Measurements from ENCODE around the gene AFDN.

Gene AFDN

DNA sequence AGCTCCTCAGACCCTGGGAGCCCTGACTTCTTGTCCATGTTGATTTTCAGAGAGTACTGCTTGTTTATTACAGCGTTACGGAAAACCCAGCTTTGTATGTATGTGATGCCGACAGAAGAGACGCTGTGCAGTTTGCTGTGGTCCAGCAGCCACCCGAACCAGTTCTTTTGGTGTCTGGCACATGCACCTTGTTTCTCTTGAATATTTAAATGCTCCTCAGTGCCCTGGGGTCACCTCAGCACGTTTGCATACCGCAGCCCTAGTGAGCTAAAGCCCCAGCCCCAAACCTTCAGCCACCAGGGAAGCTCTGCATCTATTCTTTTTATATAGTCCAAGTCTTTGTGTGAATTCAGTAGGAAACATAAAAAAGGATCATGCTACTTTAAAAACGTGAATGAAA, 39.9 kb downstream of the AFDN start:
- DNase-seq (ENCODE audit: low read depth, low spot score) = no peak

- no peak for DNase-seq (ENCODE audit: low read depth, low spot score)
Observed at GRCh38 chr6:167870321-167870720, 43.6 kb downstream of the AFDN start.

- peak; percentile 24 for DNase-seq (ENCODE audit: low read depth, low spot score)
Observed at GRCh38 chr6:167872538-167873210, 46.0 kb downstream of the AFDN start.

DNA sequence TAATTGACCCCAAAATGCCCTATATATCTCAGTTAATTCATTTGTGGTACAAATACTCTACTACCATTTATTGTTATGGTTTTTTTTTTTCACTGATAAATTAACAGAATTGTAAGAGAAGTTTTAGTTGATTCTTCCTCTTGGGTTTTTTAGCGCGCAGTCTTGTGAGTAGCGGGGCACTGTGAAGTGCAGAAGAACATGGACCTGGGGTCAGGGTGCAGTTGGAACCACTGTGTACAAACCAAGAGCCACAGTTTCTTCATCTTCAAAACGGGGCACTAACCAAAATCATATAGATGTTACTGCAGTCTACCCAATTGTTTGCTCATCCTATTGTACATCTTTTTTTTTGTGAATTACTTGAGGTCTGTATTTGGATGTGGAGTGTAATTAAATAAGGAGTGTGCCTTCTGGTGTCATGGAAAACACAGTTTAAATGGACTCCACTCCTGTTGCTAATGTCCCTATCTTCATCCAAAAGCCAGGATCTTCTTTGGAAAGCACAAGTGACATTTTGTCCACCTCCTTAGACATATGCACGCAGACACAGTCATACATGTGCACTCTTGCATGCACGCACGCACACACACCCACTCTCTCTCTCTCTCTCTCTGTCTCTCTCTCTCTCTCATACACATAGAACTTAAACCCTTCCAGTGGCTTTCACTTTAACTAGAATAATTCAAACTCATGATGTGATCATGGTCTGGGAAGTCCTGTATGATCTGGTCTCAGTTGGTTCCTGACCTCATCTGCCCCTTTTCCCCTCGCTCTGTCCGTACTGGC, 51.5 kb downstream of the AFDN start:
- no peak for DNase-seq (ENCODE audit: low read depth, low spot score)

GRCh38 chr6:167879612-167880011, 52.9 kb downstream of the AFDN start:
- no peak for DNase-seq (ENCODE audit: low read depth, low spot score)

DNA sequence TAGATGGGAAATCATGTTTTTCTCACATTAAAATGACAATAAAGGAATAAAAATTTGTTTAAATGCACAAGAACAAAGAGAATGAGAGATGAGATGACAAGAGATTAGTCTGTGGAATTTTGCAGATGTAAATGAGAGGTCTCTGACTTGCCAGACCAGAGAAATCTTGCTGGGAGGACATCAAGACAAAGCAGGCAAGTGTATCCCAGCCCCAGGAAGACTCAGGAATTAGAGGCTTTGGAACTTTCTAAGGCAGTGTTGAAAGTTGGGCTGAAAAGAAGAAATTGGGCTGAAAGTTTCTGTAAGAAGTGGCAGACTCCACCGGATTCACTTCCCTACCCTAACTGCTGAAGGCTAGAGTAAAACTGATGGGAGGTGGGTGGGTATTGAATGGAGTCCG, 54.6 kb downstream of the AFDN start:
- no peak for DNase-seq (ENCODE audit: low read depth, low spot score)

DNA sequence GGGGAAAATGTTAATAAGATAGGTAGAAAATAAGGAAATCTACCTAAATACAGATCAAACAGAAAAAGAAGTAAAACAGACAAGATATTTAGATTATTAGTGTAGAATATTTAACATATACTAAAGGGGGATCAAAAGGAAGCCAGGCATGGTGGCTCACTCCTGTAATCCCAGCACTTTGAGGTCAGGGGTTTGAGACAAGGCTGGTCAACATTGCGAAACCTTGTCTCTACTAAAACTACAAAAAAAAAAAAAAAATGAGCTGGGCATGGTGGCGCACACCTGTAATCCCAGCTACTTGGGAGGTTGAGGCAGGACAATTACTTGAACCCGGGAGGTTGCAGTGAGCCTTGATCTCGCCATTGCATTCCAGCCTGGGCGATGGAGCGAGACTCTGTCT, 55.5 kb downstream of the AFDN start:
- DNase-seq (ENCODE audit: low read depth, low spot score) = no peak

DNA sequence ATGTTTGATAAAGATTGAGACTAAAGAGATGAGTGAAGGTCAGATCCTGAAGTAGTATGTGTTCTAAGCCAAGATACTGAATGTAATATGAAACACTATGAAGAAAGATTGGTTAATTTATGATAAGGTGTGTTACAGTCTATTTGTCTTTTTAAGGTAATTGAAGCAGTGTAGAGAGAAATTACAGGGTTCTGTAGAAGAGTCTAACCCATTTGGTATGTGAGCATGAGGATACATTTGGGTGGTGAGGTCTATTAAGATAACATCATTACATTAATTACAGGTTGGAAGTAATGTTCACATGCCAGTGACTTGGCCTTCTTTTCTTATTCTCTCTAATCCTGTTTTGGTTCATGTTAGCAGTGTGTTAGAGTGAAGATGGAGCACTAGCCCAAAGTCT, 61.4 kb downstream of the AFDN start:
- DNase-seq (ENCODE audit: low read depth, low spot score) = no peak

DNA sequence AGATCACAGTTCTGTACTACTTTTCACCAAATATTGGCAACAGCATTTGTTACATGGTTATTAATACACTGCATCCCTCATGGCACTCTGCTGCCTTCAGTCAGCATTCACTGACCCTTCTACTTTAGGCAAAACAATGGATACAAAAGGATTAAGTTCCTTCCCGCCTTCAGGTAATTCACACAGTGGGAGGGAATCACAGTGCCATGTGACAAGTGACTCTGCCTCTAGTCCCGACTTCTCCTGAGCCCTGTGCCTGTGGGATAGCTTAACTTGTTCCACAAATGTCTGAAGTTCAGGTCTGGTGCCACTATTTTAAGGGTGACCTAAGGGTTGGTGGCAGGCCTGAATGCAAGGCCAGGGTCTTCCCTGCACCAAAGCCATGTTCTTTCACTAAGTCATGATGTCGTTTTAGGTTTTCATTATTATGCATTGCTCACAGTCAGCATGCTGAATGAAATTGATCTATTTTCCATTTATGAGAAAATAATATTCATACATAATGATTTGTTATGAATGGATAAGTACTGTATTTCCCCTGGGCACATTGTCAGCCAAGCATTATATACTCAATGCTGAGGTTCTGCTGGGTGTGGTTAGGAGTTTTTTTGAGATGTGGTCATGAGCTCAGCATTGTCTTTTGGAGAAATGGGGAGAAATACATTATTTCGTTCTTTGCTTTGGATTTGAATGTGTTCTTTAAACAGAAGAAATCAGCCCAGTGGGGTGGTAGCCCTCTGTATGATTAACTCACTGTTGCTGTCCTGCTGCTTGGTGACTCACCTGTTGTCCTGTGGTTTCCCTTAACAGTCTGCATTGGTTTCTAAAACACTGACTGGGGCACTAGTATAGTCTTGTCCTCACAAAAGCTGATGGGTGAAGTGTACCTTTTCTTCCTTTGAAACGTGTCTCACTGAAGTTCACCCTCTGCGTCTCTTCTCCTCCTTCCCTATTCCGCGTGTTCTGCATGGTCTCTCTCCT, 66.4 kb downstream of the AFDN start:
- DNase-seq (ENCODE audit: low read depth, low spot score) = peak; percentile 67

DNA sequence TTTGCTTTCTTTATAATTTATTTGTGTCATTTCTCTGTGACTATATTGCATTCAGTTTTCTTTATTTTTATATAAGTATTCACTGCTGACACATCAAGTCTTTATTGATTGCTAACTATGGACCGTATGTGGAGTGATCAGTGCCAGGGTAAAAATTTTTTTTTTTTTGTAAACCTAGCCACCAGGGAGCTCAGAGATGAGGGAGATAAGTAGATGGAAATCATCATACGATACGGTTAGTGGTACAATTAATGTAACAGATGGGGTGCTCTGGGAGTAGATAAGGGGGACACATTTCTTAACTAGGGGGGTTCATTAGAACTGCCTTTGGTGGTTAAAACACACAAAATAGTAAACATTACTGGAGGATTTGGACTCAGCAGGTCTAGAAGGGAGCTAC, 68.3 kb downstream of the AFDN start:
- DNase-seq (ENCODE audit: low read depth, low spot score) = no peak

GRCh38 chr6:167896648-167897047, 69.9 kb downstream of the AFDN start:
- DNase-seq (ENCODE audit: low read depth, low spot score) = no peak

DNA sequence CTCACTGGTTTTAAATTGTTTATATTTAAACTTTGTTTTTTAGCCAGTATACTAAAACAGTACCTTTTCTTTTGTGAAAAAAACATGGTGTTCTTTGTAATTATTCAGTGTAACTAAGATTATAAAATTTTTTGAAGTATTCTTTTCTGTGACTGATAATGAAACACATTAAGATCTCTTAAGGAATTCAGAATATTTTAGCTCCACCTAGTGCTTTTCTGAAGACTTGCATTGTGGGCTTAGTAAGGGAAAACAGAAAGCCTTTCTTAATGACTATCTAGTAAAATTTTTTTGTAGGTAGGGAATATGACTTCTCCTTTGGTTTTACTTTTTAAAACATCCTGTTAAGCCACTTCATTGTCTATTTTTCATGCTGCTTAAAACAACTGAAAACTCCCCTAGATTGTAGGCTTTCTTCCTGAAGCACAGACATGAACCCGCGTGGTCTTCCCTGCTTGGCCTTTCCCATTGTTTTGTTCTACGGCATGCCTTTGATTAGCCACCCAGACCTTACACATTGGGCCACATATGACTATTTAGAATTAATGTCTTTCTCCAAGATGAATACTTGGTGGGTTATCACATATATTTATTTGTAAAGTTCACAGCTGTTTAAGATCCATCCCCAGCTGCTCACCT, 72.1 kb downstream of the AFDN start:
- DNase-seq (ENCODE audit: low read depth, low spot score) = peak; percentile 41

DNA sequence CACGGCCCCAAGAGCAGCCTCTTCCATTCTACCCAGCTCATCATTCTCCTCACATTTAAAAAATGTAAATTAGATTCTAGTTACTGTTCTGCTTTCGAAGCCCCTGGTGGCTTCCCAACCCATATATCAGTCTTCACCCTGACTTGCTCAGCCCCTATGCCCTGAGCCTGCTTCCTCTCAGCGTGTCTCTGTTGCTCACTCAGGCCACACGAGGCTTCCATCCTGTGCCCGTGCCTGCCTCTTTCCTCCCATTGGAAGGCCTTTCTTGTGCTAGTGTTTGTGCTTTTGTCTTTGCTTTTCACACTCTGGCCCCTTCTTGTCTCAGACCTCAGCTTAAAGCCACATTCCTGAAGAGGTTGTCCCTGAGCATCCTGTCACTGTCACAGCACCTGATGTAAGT, 78.1 kb downstream of the AFDN start:
- no peak for DNase-seq (ENCODE audit: low read depth, low spot score)

DNA sequence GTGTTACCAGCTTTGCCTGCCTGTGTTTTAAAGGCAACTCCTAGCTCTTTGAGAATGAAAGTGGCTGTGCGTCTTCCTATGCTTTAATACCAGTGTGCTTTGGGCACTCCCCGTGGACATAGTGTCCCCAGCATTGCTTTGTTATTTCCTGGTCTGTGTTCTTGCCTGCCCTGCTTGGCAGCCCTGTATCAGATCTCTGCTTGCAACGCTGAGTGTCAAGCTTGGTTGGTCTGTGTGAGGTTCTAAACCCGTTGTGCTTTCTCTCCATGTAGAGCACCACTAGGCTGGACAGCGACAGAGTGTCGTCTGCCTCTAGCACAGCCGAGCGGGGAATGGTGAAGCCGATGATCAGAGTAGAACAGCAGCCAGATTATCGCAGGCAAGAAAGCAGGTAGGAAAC, 80.2 kb downstream of the AFDN start:
- DNase-seq (ENCODE audit: low read depth, low spot score) = peak; percentile 33

- peak; percentile 50 for DNase-seq (ENCODE audit: low read depth, low spot score)
Observed at GRCh38 chr6:167907837-167908681, 81.3 kb downstream of the AFDN start.

GRCh38 chr6:167910007-167910406, 83.3 kb downstream of the AFDN start:
- no peak for DNase-seq (ENCODE audit: low read depth, low spot score)

DNA sequence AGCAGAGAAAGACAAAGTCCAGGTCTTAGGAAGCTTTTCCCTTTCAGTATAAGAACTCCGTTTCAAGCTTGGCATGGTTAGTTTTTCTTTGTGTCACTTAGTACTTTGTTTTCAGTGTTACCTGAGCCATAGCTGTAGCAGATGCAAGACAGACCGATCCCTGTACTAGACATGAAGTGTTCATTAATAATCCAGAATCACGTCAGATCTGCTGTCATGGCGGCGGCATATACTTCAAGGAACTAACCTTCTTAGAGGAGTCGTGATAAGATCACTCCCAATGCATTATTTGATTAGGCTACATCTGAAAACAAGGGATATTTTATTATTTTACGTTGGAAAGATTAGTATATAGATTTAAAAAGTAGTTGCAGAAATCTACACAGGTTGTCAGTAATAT, 83.9 kb downstream of the AFDN start:
- no peak for DNase-seq (ENCODE audit: low read depth, low spot score)

GRCh38 chr6:167912494-167912893, 85.8 kb downstream of the AFDN start:
- no peak for DNase-seq (ENCODE audit: low read depth, low spot score)

DNA sequence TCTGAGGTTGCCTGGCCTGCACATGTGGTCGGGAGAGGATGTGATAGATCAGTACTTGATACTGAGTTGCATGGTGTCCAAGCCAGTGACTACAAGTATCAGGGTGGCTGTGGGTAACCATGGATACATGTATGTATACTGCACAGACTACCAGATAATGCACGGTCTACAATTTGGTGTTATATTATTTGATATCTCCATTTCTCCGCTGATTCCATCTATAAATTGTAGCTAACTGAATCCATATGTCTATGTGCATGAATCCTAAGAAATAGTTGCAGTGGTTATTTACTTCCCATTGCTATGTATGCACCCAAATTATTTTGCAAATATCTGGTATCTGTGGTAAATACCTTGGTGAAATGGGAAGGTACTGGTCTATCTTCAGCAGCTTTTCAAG, 87.0 kb downstream of the AFDN start:
- DNase-seq (ENCODE audit: low read depth, low spot score) = no peak

GRCh38 chr6:167915139-167915538, 88.4 kb downstream of the AFDN start:
- DNase-seq (ENCODE audit: low read depth, low spot score) = no peak

Measured in astrocyte of the hippocampus (primary cell).